Activated CD4-positive, alpha-beta T cell treated with anti-CD3 and anti-CD28 coated beads, Interleukin-2, Interleukin-6, amounts not matched to agents 100 ng/mL and 50 ng/mL, durations not matched to agents 16 hours and 8 hours (primary cell): ENCODE measurements around the gene FGD5.

Experiments used
- DNase-seq: peaks from one replicate; pipeline ENCODE4 v3.0.0-alpha.2; 2020

The FGD5 gene

DNA sequence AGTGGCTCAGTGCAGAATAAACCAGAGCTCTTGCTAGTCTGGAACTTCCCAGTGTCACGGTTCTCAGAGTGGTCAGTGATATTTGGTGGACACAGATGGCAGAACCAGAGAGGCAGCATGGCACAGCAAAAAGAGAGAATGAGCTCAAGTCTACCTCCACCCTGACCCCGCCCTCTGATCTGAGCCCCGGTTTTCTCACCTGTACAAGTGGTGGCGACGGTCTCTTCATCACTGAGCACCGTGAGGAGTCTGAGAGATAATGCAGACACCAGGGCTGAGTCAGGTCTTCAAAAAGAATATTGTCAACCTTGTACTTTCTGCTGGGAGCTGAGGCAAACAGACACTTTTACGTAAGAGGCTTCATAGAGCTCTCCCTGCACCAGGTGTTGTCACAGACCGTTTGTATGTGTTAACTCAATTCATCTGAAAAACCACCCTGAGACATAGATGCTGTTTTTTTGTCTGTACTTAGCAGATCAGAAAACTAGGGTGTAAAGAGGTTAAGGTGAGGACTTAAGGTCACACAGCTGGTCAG, 13.2 kb downstream of the FGD5 start:
- no peak for DNase-seq

DNA sequence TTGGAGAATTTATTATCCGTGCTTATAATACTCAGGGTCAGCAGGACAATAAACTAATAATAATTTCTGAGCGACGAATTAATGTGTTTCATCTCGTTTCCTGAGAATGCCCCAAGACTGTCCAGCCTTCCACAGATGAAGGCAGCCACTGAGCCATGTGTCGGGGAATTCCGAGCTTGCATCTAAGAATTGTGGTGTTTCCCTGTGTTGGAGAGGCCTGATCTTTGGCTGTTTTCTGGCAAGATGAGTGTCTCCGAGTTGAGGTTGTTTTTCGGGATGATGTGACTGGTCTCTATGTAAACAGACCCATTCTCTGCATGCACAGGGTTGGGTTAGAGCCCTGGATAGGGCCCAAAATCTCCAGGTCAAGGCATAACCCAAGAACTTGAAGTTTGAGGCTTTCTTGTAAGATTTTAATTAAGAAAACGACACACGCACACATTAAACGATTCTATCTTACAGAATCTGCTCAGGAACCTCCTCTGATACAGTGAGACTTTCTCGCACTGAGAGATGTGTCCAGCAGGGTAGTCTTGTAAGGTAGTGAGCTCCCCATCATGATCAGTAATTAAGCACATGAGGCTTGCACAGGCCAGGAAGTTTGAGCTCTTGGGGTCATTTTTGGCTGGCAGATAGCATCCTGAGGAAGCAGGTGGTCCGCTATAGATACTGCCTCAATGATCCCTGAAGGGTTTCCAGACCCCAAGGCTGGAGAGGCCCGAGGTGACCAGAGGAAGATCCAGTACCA, 14.4 kb downstream of the FGD5 start:
- DNase-seq, result no peak

DNA sequence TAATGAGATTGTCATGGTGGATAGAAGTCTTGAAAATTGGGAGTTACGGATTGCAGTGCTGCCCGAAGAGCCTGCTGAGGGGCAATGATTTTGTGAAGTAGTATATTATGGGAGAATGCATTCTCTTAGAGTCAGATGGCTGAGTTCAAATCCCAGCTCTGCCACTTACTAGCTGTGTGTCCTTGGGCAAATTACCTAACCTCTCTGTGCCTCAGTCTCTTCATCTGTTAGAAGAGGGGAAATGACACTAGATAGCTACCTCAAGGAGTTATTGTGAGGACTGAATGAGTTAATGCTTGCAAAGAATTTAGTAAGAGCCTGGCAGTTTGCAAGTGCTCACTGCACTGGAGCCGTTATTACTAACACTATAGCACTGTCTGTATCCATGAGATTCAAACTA, 15.4 kb downstream of the FGD5 start:
- DNase-seq, result no peak

DNA sequence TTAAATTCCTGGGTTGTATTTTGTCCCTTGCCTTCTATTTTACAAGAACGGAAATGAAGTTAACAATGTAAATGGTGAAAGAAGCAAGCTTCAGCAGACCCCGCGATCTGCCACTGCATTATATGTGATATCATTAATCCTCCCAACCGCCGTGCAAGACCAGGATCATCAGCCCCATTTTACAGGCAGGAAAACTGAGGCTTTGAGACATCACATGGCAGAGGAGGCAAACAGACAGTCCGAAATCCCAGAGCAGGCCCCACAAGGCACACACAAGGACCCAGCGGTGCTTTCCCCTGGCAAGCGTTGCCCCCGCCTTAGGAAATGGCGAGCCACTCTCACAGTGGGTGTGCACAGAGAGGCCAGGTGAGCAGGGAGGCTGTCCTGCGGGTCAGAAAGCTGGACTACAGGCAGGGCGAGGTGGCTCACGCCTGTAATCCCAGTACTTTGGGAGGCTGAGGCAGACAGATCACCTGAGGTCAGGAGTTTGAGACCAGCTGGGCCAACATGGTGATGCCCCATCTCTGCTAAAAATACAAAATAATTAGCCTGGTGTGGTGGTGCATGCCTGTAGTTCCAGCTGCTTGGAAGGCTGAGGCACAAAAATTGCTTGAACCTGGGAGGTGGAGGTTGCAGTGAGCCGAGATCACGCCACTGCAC, 16.2 kb downstream of the FGD5 start:
- DNase-seq, result no peak

DNA sequence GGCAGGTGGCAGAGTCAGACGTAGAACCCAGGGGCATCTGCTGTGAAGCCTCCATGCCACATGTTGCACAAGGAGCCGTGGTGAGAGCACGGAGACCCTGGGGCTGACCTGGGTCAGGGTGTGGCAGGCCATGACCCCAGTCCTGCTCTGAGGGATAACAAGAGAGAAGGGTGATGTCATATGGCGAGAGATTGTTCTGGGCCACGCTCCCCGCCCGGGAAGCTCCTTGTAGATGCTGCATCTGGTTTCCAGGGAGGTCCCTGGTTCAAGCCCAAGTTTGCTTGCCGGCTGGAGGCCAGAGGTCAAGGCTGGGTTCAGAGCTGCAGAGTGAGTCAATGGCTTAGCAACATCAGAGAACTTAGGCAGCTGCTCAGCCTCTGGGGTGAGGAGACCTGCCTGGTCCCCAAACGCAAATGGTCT, 17.3 kb downstream of the FGD5 start:
- DNase-seq, result no peak

DNA sequence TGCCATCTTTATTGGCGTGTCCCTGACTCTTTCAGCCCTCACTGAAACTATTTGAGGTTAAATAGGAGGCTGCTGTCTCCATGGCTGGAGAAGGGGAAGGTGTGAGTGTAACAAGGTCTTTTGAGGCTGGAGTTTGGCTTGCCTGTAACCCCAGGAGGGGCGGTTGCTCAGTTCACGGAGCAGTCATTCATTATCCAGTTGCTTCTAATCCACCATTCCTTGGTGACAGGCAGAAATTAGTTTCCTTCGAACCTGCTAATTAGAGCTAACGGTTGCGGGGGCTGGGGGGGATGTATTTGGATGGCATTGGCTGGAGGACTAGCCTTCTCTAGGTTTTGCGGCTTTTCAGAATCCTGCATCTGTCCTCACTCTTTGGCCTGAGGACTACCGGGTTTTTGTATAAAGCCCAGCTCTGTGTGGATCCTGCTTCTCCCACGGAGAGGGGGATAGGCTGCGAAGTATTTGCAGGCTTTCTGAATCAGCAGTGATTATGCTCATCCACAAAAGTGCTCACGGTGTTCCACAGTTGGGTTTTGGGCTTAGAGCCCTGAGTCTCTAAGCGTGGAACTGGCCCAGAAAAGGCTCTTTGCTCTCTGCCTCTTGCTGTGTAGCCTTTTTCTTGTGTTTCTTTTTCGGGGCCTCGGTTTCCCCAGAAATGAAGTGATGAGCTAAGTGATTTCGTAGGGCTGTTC, 18.6 kb downstream of the FGD5 start:
- DNase-seq, result no peak

GRCh38 chr3:14837878-14838258, 19.1 kb downstream of the FGD5 start:
- DNase-seq, result no peak

- no peak for DNase-seq
Observed at GRCh38 chr3:14839236-14839635, 20.5 kb downstream of the FGD5 start.

DNA sequence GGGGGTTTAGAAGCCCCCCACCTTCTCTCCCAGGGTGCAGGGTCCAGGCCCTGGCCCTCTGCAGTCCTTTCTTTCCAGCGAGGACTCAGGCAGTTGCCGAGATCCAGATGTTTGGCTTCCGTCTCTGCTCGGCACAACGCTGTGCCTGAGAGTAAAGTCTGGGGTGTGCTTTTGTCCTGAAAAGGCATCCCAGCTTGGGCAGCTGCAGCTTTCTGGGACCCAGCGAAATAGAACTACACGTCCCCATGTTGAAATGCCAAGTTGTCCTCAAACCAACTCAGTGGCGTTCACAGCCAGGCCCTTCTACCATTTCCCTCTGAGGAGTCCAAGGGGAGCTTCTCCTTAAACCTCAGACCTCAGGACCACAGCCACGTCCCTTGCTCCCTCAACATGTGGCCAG, 23.1 kb downstream of the FGD5 start:
- DNase-seq, result no peak

GRCh38 chr3:14842277-14842676, 23.5 kb downstream of the FGD5 start:
- DNase-seq, result no peak

- DNase-seq, result no peak
Observed at GRCh38 chr3:14843321-14843720, 24.6 kb downstream of the FGD5 start.

DNA sequence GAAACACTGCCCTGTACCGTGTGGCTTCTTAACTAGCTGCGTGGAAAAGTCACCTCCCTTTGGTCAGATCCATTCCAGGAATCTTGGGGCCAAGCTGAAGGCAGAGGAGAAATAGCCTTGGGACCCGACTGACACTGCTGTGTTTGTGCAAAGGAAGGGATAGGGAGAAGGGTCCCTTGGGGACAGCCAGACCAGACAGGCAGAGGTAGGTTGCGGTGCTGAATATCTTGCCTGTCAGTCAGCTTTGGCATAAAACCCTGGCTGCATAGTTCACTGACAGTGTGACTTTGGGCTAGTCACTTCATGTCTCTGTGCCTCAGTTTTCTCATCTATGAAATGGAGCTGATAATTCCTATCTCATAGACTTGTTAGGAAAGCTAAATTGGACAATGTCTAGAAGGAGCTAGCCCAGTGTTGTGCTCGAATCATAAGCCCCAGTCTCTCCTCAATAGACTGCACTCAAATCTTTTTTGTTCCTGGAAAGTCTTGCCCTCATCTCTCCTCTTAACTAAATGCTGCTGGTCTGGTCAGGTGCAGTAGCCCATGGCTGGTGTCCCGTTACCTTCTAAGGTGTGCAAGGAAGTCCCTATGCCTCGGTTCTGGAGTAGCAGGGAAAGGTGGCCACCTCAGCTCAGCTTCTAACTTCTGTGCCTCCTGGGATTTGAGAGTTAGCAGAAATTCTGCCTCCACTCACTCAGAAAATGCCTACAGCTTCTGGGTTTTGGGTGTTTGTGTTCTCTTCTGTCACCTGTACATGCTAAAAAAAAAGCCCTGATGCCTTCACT, 25.8 kb downstream of the FGD5 start:
- DNase-seq, result no peak

DNA sequence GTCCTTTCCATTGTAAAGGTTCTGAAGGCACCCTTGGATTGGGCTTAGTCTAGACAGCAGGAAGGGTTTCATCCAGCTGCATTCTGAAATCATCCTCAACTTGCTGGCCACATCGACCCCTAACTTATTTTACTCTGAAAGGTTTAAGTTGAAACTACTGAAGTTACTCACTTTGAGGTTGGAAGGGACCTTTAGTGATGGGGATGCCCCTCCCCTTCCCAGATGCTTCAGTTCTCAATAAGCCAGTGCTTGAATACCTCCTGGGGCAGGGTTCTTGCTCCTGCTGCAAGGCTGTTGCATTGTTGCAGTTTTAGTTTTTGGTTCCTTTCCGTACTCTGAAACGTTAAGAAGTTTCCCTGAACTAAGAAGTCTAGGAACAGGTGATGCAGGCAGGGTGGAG, 26.4 kb downstream of the FGD5 start:
- peak; percentile 16 for DNase-seq

- no peak for DNase-seq
Observed at GRCh38 chr3:14845826-14846225, 27.1 kb downstream of the FGD5 start.

DNA sequence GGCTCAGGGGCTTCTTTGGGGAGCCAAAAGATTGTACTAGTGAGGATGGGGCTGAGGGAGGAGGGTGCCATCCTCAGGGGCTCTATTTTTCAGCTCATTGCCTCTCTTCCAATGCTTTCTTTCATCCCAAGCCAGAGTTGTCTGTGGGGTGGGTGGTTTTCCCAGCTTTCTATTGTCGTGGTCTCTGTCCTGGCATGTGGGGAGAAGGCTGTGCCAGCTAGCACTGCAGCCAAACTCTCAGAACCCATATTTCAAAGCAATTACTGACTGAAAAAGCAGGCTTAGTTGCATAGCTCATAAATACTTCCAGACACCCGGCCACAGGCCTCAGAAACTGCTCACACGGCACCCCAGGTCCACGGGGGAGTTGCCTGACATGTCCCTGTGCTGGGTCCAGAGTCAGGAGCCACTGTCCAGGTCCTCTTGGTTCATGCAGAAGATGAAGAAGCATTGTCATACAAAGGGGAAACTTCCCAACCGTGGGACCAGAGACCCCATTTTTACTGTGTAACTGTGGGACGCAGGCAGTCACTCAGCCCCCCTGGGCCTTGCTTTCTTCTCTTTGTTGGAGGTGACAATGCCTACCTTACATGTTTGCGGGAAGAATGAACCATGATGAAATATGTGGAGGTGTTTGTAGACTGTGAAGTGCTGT, 27.6 kb downstream of the FGD5 start:
- no peak for DNase-seq

DNA sequence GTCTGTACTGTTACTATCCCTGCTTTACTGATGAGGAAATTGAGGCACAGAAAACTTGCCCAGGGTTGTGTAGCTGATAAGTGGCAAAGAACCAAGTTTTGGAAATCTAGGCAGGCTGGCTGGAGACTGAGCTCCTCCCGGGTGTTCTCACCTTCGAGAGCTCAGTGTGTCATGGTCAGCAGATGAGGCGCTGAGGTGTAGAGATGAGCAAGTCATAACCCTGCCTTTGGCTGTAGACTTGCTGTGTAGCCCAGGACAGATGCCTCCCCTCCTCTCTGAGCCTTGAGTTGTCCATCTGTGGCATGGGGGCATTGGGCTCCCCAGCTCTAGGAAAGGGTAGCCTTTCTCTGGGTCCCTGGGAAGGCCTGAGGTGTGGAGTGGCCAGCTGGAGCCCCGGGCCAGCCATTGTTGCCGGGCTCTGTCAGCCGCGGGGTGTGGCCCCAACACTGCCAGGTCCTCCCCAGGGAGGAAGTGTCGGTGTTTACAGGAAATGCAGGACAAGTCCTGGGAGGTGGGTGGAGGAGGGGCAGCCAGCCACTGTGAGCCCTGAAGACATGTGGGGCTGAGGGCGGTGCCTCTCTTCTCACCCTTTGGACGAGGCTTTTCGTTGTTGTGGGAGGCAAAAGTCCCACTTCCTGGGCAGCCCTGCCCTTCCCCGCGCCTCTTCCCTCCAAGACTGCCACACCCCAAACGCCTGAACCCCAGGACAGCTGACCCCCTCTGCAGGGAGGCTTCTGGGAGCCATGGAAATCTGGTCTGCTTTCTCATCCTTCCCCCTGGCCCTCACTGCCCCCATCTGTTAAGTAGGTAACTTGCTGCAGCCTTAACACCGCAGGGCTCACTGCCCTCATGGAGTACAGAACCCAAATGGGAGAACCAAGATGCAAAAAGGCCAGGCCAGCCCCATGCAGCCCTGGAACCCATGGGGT, 29.1 kb downstream of the FGD5 start:
- peak; percentile 7 for DNase-seq

- DNase-seq, result no peak
Observed at GRCh38 chr3:14848906-14849305, 30.1 kb downstream of the FGD5 start.

DNA sequence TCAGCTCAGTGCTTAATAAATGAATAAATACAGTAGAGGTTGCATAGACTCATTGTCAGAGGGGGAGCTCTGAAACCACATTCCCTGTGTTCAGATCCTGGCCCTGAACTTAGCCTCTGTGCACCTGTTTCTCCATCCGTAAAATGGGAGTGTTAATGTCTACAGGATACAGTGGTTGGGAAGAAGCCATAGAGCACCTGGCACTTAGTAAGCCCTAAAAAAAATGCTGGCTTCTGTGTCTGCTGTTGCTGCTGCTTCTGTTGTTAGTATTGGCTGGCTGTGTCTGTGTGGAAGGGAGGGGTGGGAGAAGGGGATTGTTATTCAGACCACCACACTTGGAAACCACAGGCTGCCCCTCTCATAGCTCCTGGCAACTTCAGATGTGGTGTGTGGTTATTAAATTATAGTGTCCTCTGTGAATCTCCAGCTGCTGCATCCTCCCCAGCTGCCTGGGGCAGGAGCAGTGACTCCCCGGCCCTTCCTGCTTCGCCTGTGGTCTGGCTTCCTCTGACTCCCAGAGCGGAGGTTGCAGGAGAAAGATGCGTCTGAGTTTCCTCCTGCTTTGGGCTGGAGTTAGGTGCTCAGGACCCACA, 31.0 kb downstream of the FGD5 start:
- no peak for DNase-seq

GRCh38 chr3:14852058-14852594, 33.4 kb downstream of the FGD5 start:
- DNase-seq, result no peak

DNA sequence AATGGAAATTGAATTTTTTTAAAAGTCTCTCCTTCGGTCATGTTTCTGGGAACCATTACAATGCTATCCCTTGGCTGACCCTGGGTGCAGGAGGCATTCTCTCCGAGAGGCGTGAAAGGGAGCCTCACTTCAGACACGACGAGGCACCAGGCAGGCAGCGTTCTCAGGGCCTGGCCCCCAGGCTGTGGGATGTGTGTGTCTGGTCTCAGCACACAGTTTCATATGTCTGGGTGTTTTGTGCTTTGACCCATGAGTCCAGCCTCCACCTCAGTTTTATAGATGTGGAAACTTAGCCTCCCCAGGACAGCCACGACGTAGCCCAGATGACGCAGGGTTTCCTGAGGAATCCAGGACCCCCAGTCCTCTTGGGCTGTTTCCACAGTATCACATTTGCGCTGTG, 34.0 kb downstream of the FGD5 start:
- DNase-seq, result no peak
